ENCODE measurements around the gene RAD51D.
"Not testable (repeated sequence)": the region's sequence is repeated elsewhere in the genome, so short reads cannot be mapped to it uniquely, and the experiment has no call there.

RAD51D gene

GRCh38 chr17:35121315-35121714 lies 1.7 kb upstream of the RAD51D start, which contains the start of gene FNDC8:
Gene FNDC8 (plus strand): TSS chr17:35121615. CDS start chr17:35121694, 79 bp downstream.
- no peak within 1 kb of the TSS for H3K27ac ChIP-seq (ENCODE audit: insufficient read depth, low read depth, low read length, poor library complexity, severe bottlenecking)
- WGBS, 2 experiments, result 85 to 96% methylated on average over 3 of the region's 3 CpGs
- H3K4me1 ChIP-seq (ENCODE audit: control insufficient read depth, insufficient read depth, low read length), result peaks cover 4% of the 10 kb centered on the region
- H3K9me3 ChIP-seq (ENCODE audit: control insufficient read depth, low read length), result no peaks in the 10 kb centered on the region
- peaks cover 22% of the 10 kb centered on the region for H3K27me3 ChIP-seq (ENCODE audit: control insufficient read depth, insufficient read depth, low read length, poor library complexity, severe bottlenecking)
- H3K36me3 ChIP-seq (ENCODE audit: control insufficient read depth, insufficient read depth, low read length), result no peaks in the 10 kb centered on the region
- H3K4me3 ChIP-seq (ENCODE audit: insufficient read depth, low read depth, low read length), result no peak within 1 kb of the TSS

GRCh38 chr17:35117984-35118383 lies 1.7 kb downstream of the RAD51D start:
- no peaks in the 10 kb centered on the region for H3K36me3 ChIP-seq (ENCODE audit: control insufficient read depth, insufficient read depth, low read length)
- H3K9me3 ChIP-seq (ENCODE audit: control insufficient read depth, low read length), result no peaks in the 10 kb centered on the region
- peaks cover 22% of the 10 kb centered on the region for H3K27me3 ChIP-seq (ENCODE audit: control insufficient read depth, insufficient read depth, low read length, poor library complexity, severe bottlenecking)
- H3K27ac ChIP-seq (ENCODE audit: insufficient read depth, low read depth, low read length, poor library complexity, severe bottlenecking), result no peak overlapping the region
- no peak overlapping the region for H3K4me3 ChIP-seq (ENCODE audit: insufficient read depth, low read depth, low read length)
- H3K4me1 ChIP-seq (ENCODE audit: control insufficient read depth, insufficient read depth, low read length), result peaks cover 4% of the 10 kb centered on the region

DNA sequence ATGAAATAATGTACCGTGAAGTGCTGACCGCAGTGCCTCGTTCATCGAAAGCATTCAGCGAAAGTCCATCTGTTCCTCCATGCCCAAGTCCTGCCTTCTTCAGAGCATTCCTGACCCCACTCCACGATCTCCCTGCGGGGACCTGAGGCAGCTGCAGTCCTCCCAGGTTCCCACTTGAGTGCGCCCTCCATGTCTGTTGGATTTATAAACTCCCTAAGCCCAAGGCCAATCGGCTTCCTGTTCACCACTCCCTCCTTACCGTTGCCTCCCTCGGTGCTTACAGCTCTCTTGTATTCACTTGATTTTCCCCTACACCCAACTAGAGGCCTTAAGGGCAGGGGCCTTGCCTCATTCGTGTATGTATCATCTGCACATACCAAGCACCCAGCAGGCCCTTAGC lies 2.8 kb downstream of the RAD51D start:
- H3K27me3 ChIP-seq (ENCODE audit: control insufficient read depth, insufficient read depth, low read length, poor library complexity, severe bottlenecking), result peaks cover 18% of the 10 kb centered on the region
- no peaks in the 10 kb centered on the region for H3K9me3 ChIP-seq (ENCODE audit: control insufficient read depth, low read length)
- H3K4me3 ChIP-seq (ENCODE audit: insufficient read depth, low read depth, low read length), result no peak overlapping the region
- 79 to 82% methylated on average over 12 of the region's 12 CpGs for whole genome bisulfite sequencing, 2 experiments
- no peak overlapping the region for H3K27ac ChIP-seq (ENCODE audit: insufficient read depth, low read depth, low read length, poor library complexity, severe bottlenecking)
- H3K36me3 ChIP-seq (ENCODE audit: control insufficient read depth, insufficient read depth, low read length), result no peaks in the 10 kb centered on the region
- H3K4me1 ChIP-seq (ENCODE audit: control insufficient read depth, insufficient read depth, low read length), result peaks cover 4% of the 10 kb centered on the region

GRCh38 chr17:35110791-35111190 lies 8.9 kb downstream of the RAD51D start:
- H3K4me3 ChIP-seq (ENCODE audit: insufficient read depth, low read depth, low read length); H3K4me1 ChIP-seq (ENCODE audit: control insufficient read depth, insufficient read depth, low read length); H3K27ac ChIP-seq (ENCODE audit: insufficient read depth, low read depth, low read length, poor library complexity, severe bottlenecking); H3K27me3 ChIP-seq (ENCODE audit: control insufficient read depth, insufficient read depth, low read length, poor library complexity, severe bottlenecking); H3K36me3 ChIP-seq (ENCODE audit: control insufficient read depth, insufficient read depth, low read length); H3K9me3 ChIP-seq (ENCODE audit: control insufficient read depth, low read length): not testable (repeated sequence)
- WGBS, 2 experiments, result 92 to 95% methylated on average over 17 of the region's 17 CpGs

DNA sequence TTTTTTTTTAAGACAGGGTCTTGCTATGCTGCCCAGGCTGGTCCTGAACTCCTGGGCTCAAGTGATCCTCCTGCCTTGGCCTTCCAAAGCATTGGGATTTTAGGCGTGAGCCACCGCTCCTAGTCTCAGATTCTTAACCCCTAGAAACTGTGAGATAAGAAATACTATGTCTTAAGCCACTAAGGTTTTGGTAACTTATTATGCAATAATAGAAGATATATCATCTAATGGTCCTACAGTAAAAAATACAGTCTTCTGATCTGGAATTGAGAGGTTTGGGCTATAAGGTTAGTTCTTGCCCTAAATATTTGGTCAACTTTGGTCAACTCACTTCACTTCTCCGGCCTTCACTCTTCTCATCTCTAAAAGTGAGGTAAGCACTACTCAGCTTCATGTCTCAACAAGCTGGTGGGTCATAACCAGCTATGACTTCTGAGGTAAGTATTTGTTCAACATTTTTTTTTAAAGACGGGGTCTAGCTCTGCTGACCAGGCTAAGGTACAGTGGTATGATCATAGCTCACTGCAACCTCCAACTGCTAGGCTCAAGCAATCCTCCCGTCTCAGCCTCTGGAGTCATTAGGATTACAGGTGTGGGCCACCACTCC lies 14.7 kb downstream of the RAD51D start:
- no peaks in the 10 kb centered on the region for H3K27me3 ChIP-seq (ENCODE audit: control insufficient read depth, insufficient read depth, low read length, poor library complexity, severe bottlenecking)
- H3K36me3 ChIP-seq (ENCODE audit: control insufficient read depth, insufficient read depth, low read length), result peaks cover 9% of the 10 kb centered on the region
- no peaks in the 10 kb centered on the region for H3K9me3 ChIP-seq (ENCODE audit: control insufficient read depth, low read length)
- H3K27ac ChIP-seq (ENCODE audit: insufficient read depth, low read depth, low read length, poor library complexity, severe bottlenecking), result no peak overlapping the region
- H3K4me1 ChIP-seq (ENCODE audit: control insufficient read depth, insufficient read depth, low read length), result no peaks in the 10 kb centered on the region
- no peak overlapping the region for H3K4me3 ChIP-seq (ENCODE audit: insufficient read depth, low read depth, low read length)
- 93 to 96% methylated on average over 5 of the region's 5 CpGs for WGBS, 2 experiments

GRCh38 chr17:35103271-35103670 lies 16.4 kb downstream of the RAD51D start:
- 93 to 98% methylated on average over 5 of the region's 5 CpGs for WGBS, 2 experiments
- H3K36me3 ChIP-seq (ENCODE audit: control insufficient read depth, insufficient read depth, low read length), result peaks cover 11% of the 10 kb centered on the region

GRCh38 chr17:35101725-35102124 lies 17.9 kb downstream of the RAD51D start:
- H3K36me3 ChIP-seq (ENCODE audit: control insufficient read depth, insufficient read depth, low read length), result peaks cover 11% of the 10 kb centered on the region
- no peaks in the 10 kb centered on the region for H3K9me3 ChIP-seq (ENCODE audit: control insufficient read depth, low read length)
- no peaks in the 10 kb centered on the region for H3K27me3 ChIP-seq (ENCODE audit: control insufficient read depth, insufficient read depth, low read length, poor library complexity, severe bottlenecking)
- H3K4me1 ChIP-seq (ENCODE audit: control insufficient read depth, insufficient read depth, low read length), result no peaks in the 10 kb centered on the region
- H3K27ac ChIP-seq (ENCODE audit: insufficient read depth, low read depth, low read length, poor library complexity, severe bottlenecking), result no peak overlapping the region
- 88 to 100% methylated on average over 1 of the region's 2 CpGs for WGBS, 2 experiments
- no peak overlapping the region for H3K4me3 ChIP-seq (ENCODE audit: insufficient read depth, low read depth, low read length)

More at GRCh38 chr17:35103271-35103670, 16.4 kb downstream of the RAD51D start:
- H3K27ac ChIP-seq (ENCODE audit: insufficient read depth, low read depth, low read length, poor library complexity, severe bottlenecking), result no peak overlapping the region
- H3K4me1 ChIP-seq (ENCODE audit: control insufficient read depth, insufficient read depth, low read length), result no peaks in the 10 kb centered on the region
- H3K27me3 ChIP-seq (ENCODE audit: control insufficient read depth, insufficient read depth, low read length, poor library complexity, severe bottlenecking), result no peaks in the 10 kb centered on the region
- no peaks in the 10 kb centered on the region for H3K9me3 ChIP-seq (ENCODE audit: control insufficient read depth, low read length)
- H3K4me3 ChIP-seq (ENCODE audit: insufficient read depth, low read depth, low read length), result no peak overlapping the region

- peaks cover 11% of the 10 kb centered on the region for H3K36me3 ChIP-seq (ENCODE audit: control insufficient read depth, insufficient read depth, low read length)
Observed at GRCh38 chr17:35101036-35101435, 18.6 kb downstream of the RAD51D start.

GRCh38 chr17:35099908-35100307 lies 19.8 kb downstream of the RAD51D start:
- Histone ChIP-seq H3K4me3 (ENCODE audit: insufficient read depth, low read depth, low read length) (no peak overlapping the region), H3K36me3 (ENCODE audit: control insufficient read depth, insufficient read depth, low read length) (peaks cover 8% of the 10 kb centered on the region), H3K27me3 (ENCODE audit: control insufficient read depth, insufficient read depth, low read length, poor library complexity, severe bottlenecking) (no peaks in the 10 kb centered on the region), H3K9me3 (ENCODE audit: control insufficient read depth, low read length) (no peaks in the 10 kb centered on the region), H3K4me1 (ENCODE audit: control insufficient read depth, insufficient read depth, low read length) (no peaks in the 10 kb centered on the region), H3K27ac (ENCODE audit: insufficient read depth, low read depth, low read length, poor library complexity, severe bottlenecking) (no peak overlapping the region)
- 93 to 95% methylated on average over 3 of the region's 3 CpGs for WGBS, 2 experiments

More at GRCh38 chr17:35101036-35101435, 18.6 kb downstream of the RAD51D start:
- no peak overlapping the region for H3K4me3 ChIP-seq (ENCODE audit: insufficient read depth, low read depth, low read length)
- no peaks in the 10 kb centered on the region for H3K9me3 ChIP-seq (ENCODE audit: control insufficient read depth, low read length)
- no peak overlapping the region for H3K27ac ChIP-seq (ENCODE audit: insufficient read depth, low read depth, low read length, poor library complexity, severe bottlenecking)
- no peaks in the 10 kb centered on the region for H3K27me3 ChIP-seq (ENCODE audit: control insufficient read depth, insufficient read depth, low read length, poor library complexity, severe bottlenecking)
- H3K4me1 ChIP-seq (ENCODE audit: control insufficient read depth, insufficient read depth, low read length), result no peaks in the 10 kb centered on the region
- WGBS, 2 experiments, result 96% methylated on average over 14 of the region's 14 CpGs

DNA sequence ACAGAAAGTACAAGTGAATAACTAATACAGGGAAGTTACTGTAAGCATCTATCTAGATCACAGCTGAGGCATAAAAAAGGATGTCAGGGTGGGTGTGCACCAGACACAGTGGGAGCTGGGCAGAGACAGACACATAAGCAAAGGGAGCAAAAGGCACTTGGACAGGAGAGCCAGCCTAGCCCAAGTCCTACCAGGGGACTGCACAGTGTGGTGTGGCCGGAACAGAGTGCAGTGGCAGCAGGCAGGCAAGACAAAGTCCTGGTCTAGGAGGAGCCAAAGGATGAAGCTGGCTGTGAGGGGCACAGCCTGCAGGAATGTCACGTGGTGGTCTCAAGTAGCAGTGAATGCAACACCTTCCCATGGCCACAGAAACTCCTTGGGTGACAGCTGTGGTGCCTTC lies 21.9 kb downstream of the RAD51D start:
- Histone ChIP-seq H3K4me1 (ENCODE audit: control insufficient read depth, insufficient read depth, low read length) (no peaks in the 10 kb centered on the region), H3K27ac (ENCODE audit: insufficient read depth, low read depth, low read length, poor library complexity, severe bottlenecking) (no peak overlapping the region), H3K4me3 (ENCODE audit: insufficient read depth, low read depth, low read length) (no peak overlapping the region), H3K9me3 (ENCODE audit: control insufficient read depth, low read length) (no peaks in the 10 kb centered on the region), H3K27me3 (ENCODE audit: control insufficient read depth, insufficient read depth, low read length, poor library complexity, severe bottlenecking) (no peaks in the 10 kb centered on the region), H3K36me3 (ENCODE audit: control insufficient read depth, insufficient read depth, low read length) (peaks cover 8% of the 10 kb centered on the region)
- 83 to 84% methylated on average over 2 of the region's 2 CpGs for WGBS, 2 experiments

DNA sequence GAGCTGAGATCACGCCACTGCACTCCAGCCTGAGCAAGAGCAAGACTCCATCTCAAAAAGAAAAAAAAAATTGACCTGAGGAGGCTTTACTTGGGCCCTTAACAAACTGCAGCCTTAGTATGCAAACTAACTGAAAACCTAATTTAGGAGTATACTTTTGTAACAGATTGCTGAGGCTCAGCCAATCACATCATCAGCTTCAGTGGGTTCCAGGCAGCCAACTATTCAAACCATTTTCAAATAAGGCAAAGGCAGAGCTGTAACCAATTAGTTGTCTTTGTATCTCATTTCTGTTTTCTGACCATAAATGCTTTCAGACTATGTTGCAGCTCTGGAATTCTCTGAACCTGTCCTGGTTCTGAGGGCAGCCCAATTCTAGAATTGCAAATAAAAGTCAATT lies 23.9 kb downstream of the RAD51D start:
- WGBS, 2 experiments, result 95% methylated on average over 1 of the region's 1 CpG
- Histone ChIP-seq H3K27me3 (ENCODE audit: control insufficient read depth, insufficient read depth, low read length, poor library complexity, severe bottlenecking) (no peaks in the 10 kb centered on the region), H3K4me1 (ENCODE audit: control insufficient read depth, insufficient read depth, low read length) (no peaks in the 10 kb centered on the region), H3K27ac (ENCODE audit: insufficient read depth, low read depth, low read length, poor library complexity, severe bottlenecking) (no peak overlapping the region), H3K4me3 (ENCODE audit: insufficient read depth, low read depth, low read length) (no peak overlapping the region), H3K9me3 (ENCODE audit: control insufficient read depth, low read length) (no peaks in the 10 kb centered on the region), H3K36me3 (ENCODE audit: control insufficient read depth, insufficient read depth, low read length) (peaks cover 3% of the 10 kb centered on the region)
